Endothelial cell of umbilical vein (primary cell): ENCODE results near the gene NDUFAF7. TPM values are rescaled to one million over a fixed set of nuclear protein-coding genes. Genes with fewer than 3 reads are reported as not detected.
"Not testable (repeated sequence)": the region's sequence is repeated elsewhere in the genome, so short reads cannot be mapped to it uniquely, and the experiment has no call there.

Experiments used
- BruUV-seq: library from RNA; stranded (reverse); fragments of 400-500 nt; replicated peaks from 2 replicates; lab custom pipeline; 2021; lab: Mats Ljungman, UMichigan
- CTCF ChIA-PET: fragments of 300-600, 350-600 bp; sonication (Branson Sonifier 250); formaldehyde crosslinking; loops from one replicate; lab custom pipeline; 2021; ENCODE audit warnings: antibody characterized with exemption, inconsistent platforms; lab: Charles Lee
- POLR2A ChIA-PET: fragments of 300-600, 350-600 bp; sonication (Branson Sonifier 250); formaldehyde crosslinking; loops from one replicate; lab custom pipeline; 2021; ENCODE audit warnings: antibody characterized with exemption, inconsistent platforms; lab: Charles Lee
- DNase-seq: peaks from one replicate; pipeline ENCODE4 v3.0.0-alpha.2; 2011; ENCODE audit warnings: low read depth, low spot score
- FAIRE-seq: peaks from 2 replicates; lab custom pipeline; 2011; peaks lifted over from hg19 to GRCh38; lab: Jason Lieb, UNC
- H2AFZ ChIP-seq: 2 replicates; pipeline ENCODE4 v1.6.0; 2012; ENCODE audit warnings: low read depth, low read length, control low read depth, inconsistent platforms
- H3K27ac ChIP-seq: 2 replicates; pipeline ENCODE4 v1.5.1; 2011; ENCODE audit warnings: low read depth, mild to moderate bottlenecking, control low read depth, low read length, moderate library complexity; ENCODE audit not compliant: insufficient read depth
- H3K27me3 ChIP-seq, 2 experiments: 2 replicates each; pipeline versions ENCODE4 v1.6.0 to v1.6.1; 2011; ENCODE audit warnings: low read length in 2 of 2, mixed read lengths in 1 of 2; ENCODE audit not compliant: control insufficient read depth in 2 of 2, insufficient read depth in 2 of 2
- H3K36me3 ChIP-seq, 2 experiments: 2 replicates in 1 of 2; 3 replicates in 1 of 2; pipeline ENCODE4 v1.5.1; 2011; ENCODE audit warnings: low read length in 2 of 2, mild to moderate bottlenecking in 1 of 2, moderate library complexity in 1 of 2; ENCODE audit not compliant: control insufficient read depth in 2 of 2, insufficient read depth in 2 of 2; ENCODE audit errors: extremely low read depth in 1 of 2
- H3K4me1 ChIP-seq: 3 replicates; pipeline ENCODE4 v1.5.1; 2011; ENCODE audit warnings: mild to moderate bottlenecking, low read length; ENCODE audit not compliant: control insufficient read depth, insufficient read depth; ENCODE audit errors: extremely low read depth
- H3K4me2 ChIP-seq: 2 replicates; pipeline ENCODE4 v1.6.1; 2011; ENCODE audit warnings: low read length, control low read depth, mixed read lengths; ENCODE audit not compliant: insufficient read depth
- H3K4me3 ChIP-seq, 3 experiments: fragments of 200-600 bp in 1 of 3; sonication (generic), shearing (Covaris generic) in 1 of 3; replicated peaks in 1 of 3; 2 replicates each; pipeline ENCODE4 v1.5.1; 2011 to 2016; ENCODE audit warnings: control low read depth in 3 of 3, low read length in 3 of 3, mild to moderate bottlenecking in 2 of 3, inconsistent platforms in 1 of 3, low read depth in 1 of 3, moderate library complexity in 1 of 3; ENCODE audit not compliant: insufficient read depth in 1 of 3
- H3K79me2 ChIP-seq: 2 replicates; pipeline ENCODE4 v1.6.0; 2012; ENCODE audit warnings: low read length, inconsistent platforms; ENCODE audit not compliant: control insufficient read depth, insufficient read depth
- H3K9ac ChIP-seq: replicated peaks from 2 replicates; pipeline ENCODE3; 2011; ENCODE audit warnings: low read length, control low read depth; ENCODE audit not compliant: insufficient read depth; ENCODE audit errors: extremely low read depth
- H3K9me1 ChIP-seq: replicated peaks from 3 replicates; pipeline ENCODE4 v1.6.0; 2011; ENCODE audit warnings: mild to moderate bottlenecking, low read length; ENCODE audit not compliant: control insufficient read depth, insufficient read depth; ENCODE audit errors: extremely low read depth
- H3K9me3 ChIP-seq: replicated peaks from 2 replicates; pipeline ENCODE4 v1.5.1; 2012; ENCODE audit warnings: low read length, inconsistent platforms; ENCODE audit not compliant: control insufficient read depth, insufficient read depth
- H4K20me1 ChIP-seq: replicated peaks from 2 replicates; pipeline ENCODE3; 2011; ENCODE audit warnings: mild to moderate bottlenecking, low read length; ENCODE audit not compliant: control insufficient read depth, insufficient read depth; ENCODE audit errors: extremely low read depth
- EZH2 ChIP-seq: IDR thresholded peaks from 2 replicates; pipeline ENCODE4 v1.6.1; 2012; ENCODE audit warnings: borderline replicate concordance, low read depth, mild to moderate bottlenecking, moderate library complexity, low read length, inconsistent platforms; ENCODE audit not compliant: severe bottlenecking
- FOS ChIP-seq: IDR thresholded peaks from 2 replicates; pipeline ENCODE4 v1.6.1; 2011; ENCODE audit warnings: mild to moderate bottlenecking, low read length, moderate library complexity, borderline replicate concordance; ENCODE audit not compliant: insufficient read depth
- GATA2 ChIP-seq: IDR thresholded peaks from 2 replicates; pipeline ENCODE4 v1.7.0; 2011; ENCODE audit warnings: low read depth, mild to moderate bottlenecking, moderate library complexity, mixed read lengths, low read length; ENCODE audit not compliant: insufficient read length, insufficient read depth
- JUN ChIP-seq: IDR thresholded peaks from 2 replicates; pipeline ENCODE4 v1.6.1; 2011; ENCODE audit warnings: borderline replicate concordance, low read depth; ENCODE audit not compliant: insufficient read length, insufficient read depth
- MYC ChIP-seq: IDR thresholded peaks from one replicate; pipeline ENCODE4 v1.6.1; 2011; ENCODE audit warnings: mild to moderate bottlenecking, low read depth, low read length
- POLR2A ChIP-seq: IDR thresholded peaks from 2 replicates; pipeline ENCODE4 v1.6.1; 2012; ENCODE audit warnings: low read depth, mild to moderate bottlenecking, control low read depth, low read length
- POLR2AphosphoS5 ChIP-seq: IDR thresholded peaks from 2 replicates; pipeline ENCODE4 v1.6.1; 2012; ENCODE audit warnings: low read depth, mild to moderate bottlenecking, control low read depth, low read length, moderate library complexity; ENCODE audit not compliant: insufficient read depth
- dilution Hi-C: fragments of 300-500 bp; cut with MboI; formaldehyde crosslinking; loops from one replicate; pipeline ENCODE4 v1.15.0; 2019; ENCODE audit warnings: low sequenced_read_pairs; ENCODE audit not compliant: extremely low pct_ligation_motif_present
- intact Hi-C: fragments of 100-400 bp; cut with micrococcal nuclease; formaldehyde crosslinking; loops from one replicate; pipeline ENCODE4 v1.10.0; 2022
- polyA plus RNA-seq, 4 experiments: library from polyadenylated mRNA; depleted of rRNA in 3 of 4; stranded (reverse) in 3 of 4; unstranded in 1 of 4; fragments of >200 nt; gene quantifications; 2 replicates each; pipeline versions ENCODE4 v1.2.1 to v1.2.3, GENCODE V29; 2011 to 2012; ENCODE audit warnings: missing spikeins in 1 of 4
- total RNA-seq: library from RNA; stranded (reverse); gene quantifications from 2 replicates; pipeline ENCODE4 v1.2.3, GENCODE V29; 2021
- TF ChIP-seq, protein P1 (sequence below): IDR thresholded peaks from 2 replicates; pipeline ENCODE4 v1.6.1; 2011; ENCODE audit not compliant: insufficient read depth, insufficient read length
- TF ChIP-seq, protein P2 (sequence below), 2 donors: IDR thresholded peaks; 1 replicate in 1 of 2; 2 replicates in 1 of 2; pipeline ENCODE4 v1.5.1; 2011; ENCODE audit warnings: low read length in 2 of 2, mild to moderate bottlenecking in 2 of 2, moderate library complexity in 2 of 2, control low read depth in 1 of 2, inconsistent platforms in 1 of 2, low read depth in 1 of 2; ENCODE audit not compliant: insufficient read depth in 1 of 2; ENCODE audit errors: extremely low read depth in 1 of 2

The NDUFAF7 gene
- total and polyA plus RNA-seq, 2 donors (not counting 3 experiments of a cell fraction or from before 2014, with no cell fraction given) = 11.6 to 23.4 TPM

DNA sequence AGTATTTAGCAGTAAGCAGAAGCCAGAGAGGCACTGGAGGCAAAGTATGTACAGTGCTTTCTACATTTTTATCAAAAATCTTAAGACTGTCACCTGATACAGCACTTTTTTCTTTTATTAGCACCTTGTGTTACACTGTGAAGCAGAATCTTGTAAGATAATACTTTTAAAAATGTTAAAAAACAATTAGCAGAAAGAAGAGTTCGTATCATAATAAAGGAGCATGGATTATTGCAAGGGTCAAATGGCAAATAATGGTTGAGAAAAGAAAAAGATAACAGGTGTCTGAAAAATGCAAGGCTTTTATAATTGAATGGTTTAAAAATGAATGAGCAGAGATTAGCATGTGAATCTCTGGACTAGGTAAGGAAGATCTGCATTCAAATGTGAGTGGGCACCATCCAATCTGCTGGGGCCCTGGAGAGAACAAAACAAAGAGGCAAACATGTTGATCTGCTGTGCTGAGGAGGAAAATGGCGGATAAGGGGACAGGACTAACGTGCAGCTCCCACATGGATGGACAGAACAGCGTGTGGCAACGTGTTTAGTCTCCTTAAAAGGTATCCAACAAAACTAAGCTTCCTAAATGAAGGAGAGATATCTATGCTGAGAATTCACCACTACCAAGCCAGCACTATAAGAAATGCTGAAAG lies 25.6 kb upstream of the NDUFAF7 start:
- intact Hi-C loops = no loop called here
- Histone ChIP-seq H3K36me3 (peaks cover 8 to 15% of the 10 kb centered on the region in 2 experiments), H3K4me1 (no peaks in the 10 kb centered on the region), H3K9me3 (no peaks in the 10 kb centered on the region), H3K27ac (no peak overlapping the region), H3K4me3 (no peak overlapping the region), H3K79me2 (peaks cover 37% of the 10 kb centered on the region), H3K4me2 (no peak overlapping the region), H3K27me3 (no peaks in the 10 kb centered on the region), H3K9me1 (no peaks in the 10 kb centered on the region), H4K20me1 (no peaks in the 10 kb centered on the region), H2AFZ (no peak overlapping the region), H3K9ac (no peak overlapping the region)
- DNase-seq (no peak), FAIRE-seq (no peak)
- no TSS peak for BruUV-seq
- dilution Hi-C loops = no loop called here
- CTCF ChIA-PET = no interaction called here
- TF ChIP-seq MYC (no peak), POLR2A (no peak), POLR2AphosphoS5 (no peak), GATA2 (no peak), FOS (no peak), JUN (no peak), EZH2 (no peak)
- TF ChIP-seq, protein P1, sequence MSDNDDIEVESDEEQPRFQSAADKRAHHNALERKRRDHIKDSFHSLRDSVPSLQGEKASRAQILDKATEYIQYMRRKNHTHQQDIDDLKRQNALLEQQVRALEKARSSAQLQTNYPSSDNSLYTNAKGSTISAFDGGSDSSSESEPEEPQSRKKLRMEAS = no peak
- TF ChIP-seq, protein P2, sequence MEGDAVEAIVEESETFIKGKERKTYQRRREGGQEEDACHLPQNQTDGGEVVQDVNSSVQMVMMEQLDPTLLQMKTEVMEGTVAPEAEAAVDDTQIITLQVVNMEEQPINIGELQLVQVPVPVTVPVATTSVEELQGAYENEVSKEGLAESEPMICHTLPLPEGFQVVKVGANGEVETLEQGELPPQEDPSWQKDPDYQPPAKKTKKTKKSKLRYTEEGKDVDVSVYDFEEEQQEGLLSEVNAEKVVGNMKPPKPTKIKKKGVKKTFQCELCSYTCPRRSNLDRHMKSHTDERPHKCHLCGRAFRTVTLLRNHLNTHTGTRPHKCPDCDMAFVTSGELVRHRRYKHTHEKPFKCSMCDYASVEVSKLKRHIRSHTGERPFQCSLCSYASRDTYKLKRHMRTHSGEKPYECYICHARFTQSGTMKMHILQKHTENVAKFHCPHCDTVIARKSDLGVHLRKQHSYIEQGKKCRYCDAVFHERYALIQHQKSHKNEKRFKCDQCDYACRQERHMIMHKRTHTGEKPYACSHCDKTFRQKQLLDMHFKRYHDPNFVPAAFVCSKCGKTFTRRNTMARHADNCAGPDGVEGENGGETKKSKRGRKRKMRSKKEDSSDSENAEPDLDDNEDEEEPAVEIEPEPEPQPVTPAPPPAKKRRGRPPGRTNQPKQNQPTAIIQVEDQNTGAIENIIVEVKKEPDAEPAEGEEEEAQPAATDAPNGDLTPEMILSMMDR (IDR thresholded peaks at IDR 0.05; ENCODE audit: extremely low read depth in 1 of 2, insufficient read depth in 1 of 2, low read depth in 1 of 2, low read length in 2 of 2) = no peak
- POLR2A ChIA-PET = no interaction called here

DNA sequence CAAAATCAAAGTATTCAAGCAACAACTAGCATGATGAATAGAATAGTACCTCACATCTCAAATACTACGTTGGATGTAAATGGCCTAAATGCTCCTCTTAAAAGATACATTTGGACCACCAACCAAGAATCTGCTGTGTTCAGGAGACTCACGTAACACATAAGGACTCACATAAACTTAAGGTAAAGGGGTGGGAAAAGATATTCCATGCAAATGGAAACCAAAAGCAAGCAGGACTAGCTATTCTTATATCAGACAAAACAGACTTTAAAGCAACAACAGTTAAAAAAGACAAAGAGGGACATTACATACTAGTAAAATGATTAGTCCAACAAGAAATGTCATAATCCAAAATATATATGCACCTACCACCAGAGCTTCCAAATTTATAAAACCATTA lies 24.7 kb upstream of the NDUFAF7 start:
- H3K4me1 ChIP-seq, H3K9me1 ChIP-seq, H3K4me2 ChIP-seq, H3K4me3 ChIP-seq, intact Hi-C loops, BruUV-seq, H4K20me1 ChIP-seq, H2AFZ ChIP-seq, dilution Hi-C loops, FAIRE-seq, H3K27me3 ChIP-seq, POLR2A ChIA-PET, H3K9ac ChIP-seq, CTCF ChIA-PET, H3K9me3 ChIP-seq, DNase-seq, H3K27ac ChIP-seq: not testable (repeated sequence)
- Histone ChIP-seq H3K36me3 (peaks cover 9 to 17% of the 10 kb centered on the region in 2 experiments), H3K79me2 (peaks cover 37% of the 10 kb centered on the region)
